HEK293 (cell line): ENCODE data around the gene KIF18B.

Experiments used
- CTCF ChIP-seq: fragments of 450-650 bp; formaldehyde crosslinking; IDR thresholded peaks from 2 replicates; pipeline ENCODE4 v1.5.1; 2016; ENCODE audit warnings: missing biosample characterization, missing genetic modification characterization
- GLIS2 ChIP-seq: fragments of 450-650 bp; formaldehyde crosslinking; IDR thresholded peaks from 2 replicates; pipeline ENCODE4 v1.5.1; 2016; ENCODE audit warnings: missing biosample characterization, missing genetic modification characterization
- MEIS1 ChIP-seq: sonication (generic); formaldehyde crosslinking; IDR thresholded peaks from 2 replicates; pipeline ENCODE4 v1.8.1; 2022; ENCODE audit warnings: missing genetic modification reagents, mild to moderate bottlenecking, borderline replicate concordance
- PBX3 ChIP-seq: sonication (generic); formaldehyde crosslinking; IDR thresholded peaks from 2 replicates; pipeline ENCODE4 v1.8.1; 2022; ENCODE audit warnings: mild to moderate bottlenecking, moderate library complexity, missing genetic modification reagents
- PRDM10 ChIP-seq: fragments of 450-650 bp; formaldehyde crosslinking; IDR thresholded peaks from 2 replicates; pipeline ENCODE4 v1.5.1; 2016; ENCODE audit warnings: missing biosample characterization, missing genetic modification characterization
- YY1 ChIP-seq: fragments of 450-650 bp; formaldehyde crosslinking; IDR thresholded peaks from 2 replicates; pipeline ENCODE4 v1.5.1; 2018; ENCODE audit warnings: missing biosample characterization, missing genetic modification characterization
- ZBTB1 ChIP-seq: fragments of 450-650 bp; formaldehyde crosslinking; IDR thresholded peaks from 2 replicates; pipeline ENCODE4 v1.5.1; 2016; ENCODE audit warnings: missing biosample characterization, missing genetic modification characterization
- ZBTB11 ChIP-seq: fragments of 450-650 bp; formaldehyde crosslinking; conservative IDR thresholded peaks from 2 replicates; pipeline ENCODE4 v1.5.1; 2016; ENCODE audit warnings: low read depth, missing biosample characterization, missing genetic modification characterization
- ZBTB21 ChIP-seq: fragments of 450-650 bp; formaldehyde crosslinking; IDR thresholded peaks from 2 replicates; pipeline ENCODE4 v1.5.1; 2017; ENCODE audit warnings: missing biosample characterization, missing genetic modification characterization
- ZBTB44 ChIP-seq: fragments of 450-650 bp; IDR thresholded peaks from 2 replicates; pipeline ENCODE4 v1.5.1; 2018; ENCODE audit warnings: missing biosample characterization, mild to moderate bottlenecking, missing genetic modification characterization
- ZNF274 ChIP-seq, 2 experiments: fragments of 200-500 bp in 1 of 2; fragments of 450-650 bp in 1 of 2; sonication (Bioruptor generic) in 1 of 2; formaldehyde crosslinking in 1 of 2; IDR thresholded peaks; 2 replicates each; pipeline versions ENCODE4 v1.5.1 to v1.6.1; 2014 to 2016; ENCODE audit warnings: borderline replicate concordance in 1 of 2, inconsistent platforms in 1 of 2, low read length in 1 of 2, missing biosample characterization in 1 of 2, missing genetic modification characterization in 1 of 2
- ZNF280D ChIP-seq: fragments of 450-650 bp; formaldehyde crosslinking; IDR thresholded peaks from 2 replicates; pipeline ENCODE4 v1.5.1; 2016; ENCODE audit warnings: missing biosample characterization, missing genetic modification characterization
- ZNF48 ChIP-seq: fragments of 450-650 bp; formaldehyde crosslinking; IDR thresholded peaks from 2 replicates; pipeline ENCODE4 v1.5.1; 2016; ENCODE audit warnings: missing biosample characterization, missing genetic modification characterization
- ZNF580 ChIP-seq: fragments of 450-650 bp; formaldehyde crosslinking; IDR thresholded peaks from 2 replicates; pipeline ENCODE4 v1.5.1; 2016; ENCODE audit warnings: missing biosample characterization, missing genetic modification characterization

GRCh38 chr17:44952946-44953475 is 5.4 kb upstream of the KIF18B start:
- no peak for TF ChIP-seq ZNF48 (tag by site-specific recombination)
- no peak for TF ChIP-seq ZNF274 (IDR thresholded peaks at IDR 0.05; ENCODE audit: low read length)
- TF ChIP-seq ZNF274 (tag by site-specific recombination; IDR thresholded peaks at IDR 0.05; ENCODE audit: borderline replicate concordance): no peak
- peak; percentile 57; the same call in 1 of the 2 replicates for TF ChIP-seq CTCF (tag by site-specific recombination)
- TF ChIP-seq YY1: no peak
- no peak for TF ChIP-seq GLIS2 (tag by site-specific recombination)
- TF ChIP-seq PRDM10: no peak
- TF ChIP-seq ZBTB1 (tag by site-specific recombination): no peak
- TF ChIP-seq ZBTB21 (tag by site-specific recombination): no peak
- no peak for TF ChIP-seq ZBTB44 (tag by site-specific recombination)
- TF ChIP-seq ZNF580 (tag by site-specific recombination): no peak
- no peak for TF ChIP-seq MEIS1 (CRISPR knock-in tag)
- TF ChIP-seq ZBTB11 (tag by site-specific recombination): no peak
- TF ChIP-seq PBX3 (CRISPR knock-in tag): no peak
- TF ChIP-seq ZNF280D (tag by site-specific recombination): no peak
